Vagina (tissue), 2 donors: Measurements from ENCODE around the gene TMPRSS11D. TPM values are rescaled to one million over a fixed set of nuclear protein-coding genes. Genes with fewer than 3 reads are reported as not detected.

Experiments used
- DNase-seq, 2 donors: peaks; one replicate each; pipeline ENCODE4 v3.0.0-alpha.2; 2017; ENCODE audit errors: extremely low spot score in 2 of 2
- H3K27ac ChIP-seq: fragments of 200-600 bp; sonication (generic); one replicate; pipeline ENCODE4 v1.5.1; 2019
- H3K27me3 ChIP-seq: fragments of 200-600 bp; sonication (generic); one replicate; pipeline ENCODE4 v1.5.1; 2019
- H3K36me3 ChIP-seq, 2 donors: fragments of 200-600 bp; sonication (generic); one replicate each; pipeline ENCODE4 v1.5.1; 2017 to 2019
- H3K4me1 ChIP-seq: fragments of 200-600 bp; sonication (generic); one replicate; pipeline ENCODE4 v1.5.1; 2019
- H3K4me3 ChIP-seq, 2 donors: fragments of 200-600 bp; sonication (generic); 1 replicate in 1 of 2; 2 replicates in 1 of 2; pipeline ENCODE4 v1.5.1; 2016 to 2019
- H3K9me3 ChIP-seq: fragments of 200-600 bp; sonication (generic); one replicate; pipeline ENCODE4 v1.5.1; 2019
- CTCF ChIP-seq, 3 experiments: fragments of 450-650 bp in 2 of 3; fragments of 200-600 bp in 1 of 3; sonication (generic) in 1 of 3; IDR thresholded peaks; one replicate each; pipeline ENCODE4 v1.5.1; 2017 to 2019; ENCODE audit warnings: antibody characterized with exemption in 3 of 3, mild to moderate bottlenecking in 2 of 3, moderate library complexity in 2 of 3
- POLR2A ChIP-seq, 2 donors: fragments of 450-650 bp; IDR thresholded peaks; one replicate each; pipeline ENCODE4 v1.6.1; 2017; ENCODE audit warnings: antibody characterized with exemption in 2 of 2, mild to moderate bottlenecking in 2 of 2, moderate library complexity in 2 of 2
- POLR2AphosphoS5 ChIP-seq, 2 donors: sonication (generic); formaldehyde crosslinking; IDR thresholded peaks; one replicate each; pipeline ENCODE4 v1.9.0; 2017; ENCODE audit warnings: antibody characterized with exemption in 2 of 2, mild to moderate bottlenecking in 2 of 2, low read depth in 1 of 2; ENCODE audit not compliant: insufficient read depth in 1 of 2
- intact Hi-C: fragments of 100-400 bp; cut with DNase I; formaldehyde crosslinking; loops from one replicate; pipeline ENCODE4 v1.15.1; 2023
- total RNA-seq: library from RNA; depleted of rRNA; stranded (reverse); fragments of >200 nt; gene quantifications from one replicate; pipeline ENCODE4 v1.2.3, GENCODE V29; 2016

Gene TMPRSS11D
- total RNA-seq, 1 donor from 2014 or later = 72.4 TPM

- no peak for DNase-seq
- Histone ChIP-seq H3K27ac (no peak overlapping the region), H3K9me3 (no peaks in the 10 kb centered on the region), H3K4me1 (no peaks in the 10 kb centered on the region), H3K36me3 (no peaks in the 10 kb centered on the region), H3K4me3 (no peak overlapping the region), H3K27me3 (no peaks in the 10 kb centered on the region)
- TF ChIP-seq CTCF (IDR thresholded peaks at IDR 0.05) (no peak), POLR2A (IDR thresholded peaks at IDR 0.05) (no peak), POLR2AphosphoS5 (IDR thresholded peaks at IDR 0.05; ENCODE audit: insufficient read depth in 1 of 2, low read depth in 1 of 2) (no peak)
- intact Hi-C loops = no loop called here
Measured at GRCh38 chr4:67927251-67927650, 43.4 kb upstream of the TMPRSS11D start.

GRCh38 chr4:67926485-67926884 lies 42.7 kb upstream of the TMPRSS11D start:
- no peak overlapping the region for H3K4me3 ChIP-seq
- DNase-seq = no peak
- H3K27ac ChIP-seq = no peak overlapping the region
- H3K27me3 ChIP-seq = no peaks in the 10 kb centered on the region
- no peak for TF ChIP-seq CTCF (IDR thresholded peaks at IDR 0.05)
- TF ChIP-seq POLR2A (IDR thresholded peaks at IDR 0.05) = no peak
- H3K36me3 ChIP-seq = no peaks in the 10 kb centered on the region
- H3K4me1 ChIP-seq = no peaks in the 10 kb centered on the region
- H3K9me3 ChIP-seq = no peaks in the 10 kb centered on the region
- intact Hi-C loops = no loop called here

DNA sequence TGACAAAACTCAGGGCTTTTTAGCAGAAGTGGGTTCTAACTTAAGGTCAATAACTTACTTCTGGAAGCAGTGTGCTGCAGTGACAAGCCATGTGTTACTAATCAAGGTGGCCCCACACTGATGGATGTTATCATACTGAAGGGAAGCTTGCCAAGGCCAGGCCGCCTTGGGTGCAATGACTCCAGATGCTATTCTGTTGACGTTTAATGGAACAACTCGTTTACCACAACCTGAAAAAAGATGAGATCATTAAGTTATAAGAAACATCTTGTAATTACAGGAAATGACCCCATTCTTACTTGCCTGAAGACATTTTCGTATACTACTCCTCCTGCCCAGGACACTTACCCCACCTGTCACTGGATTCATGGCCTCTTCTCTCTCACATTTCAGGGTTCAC lies 38.9 kb upstream of the TMPRSS11D start:
- no peak overlapping the region for H3K27ac ChIP-seq
- no peaks in the 10 kb centered on the region for H3K9me3 ChIP-seq
- intact Hi-C loops = no loop called here
- H3K4me1 ChIP-seq = no peaks in the 10 kb centered on the region
- no peak for TF ChIP-seq CTCF (IDR thresholded peaks at IDR 0.05)
- TF ChIP-seq POLR2A (IDR thresholded peaks at IDR 0.05) = no peak
- no peak for TF ChIP-seq POLR2AphosphoS5 (IDR thresholded peaks at IDR 0.05; ENCODE audit: insufficient read depth in 1 of 2, low read depth in 1 of 2)
- no peaks in the 10 kb centered on the region for H3K36me3 ChIP-seq
- DNase-seq = no peak
- H3K4me3 ChIP-seq = no peak overlapping the region
- H3K27me3 ChIP-seq = no peaks in the 10 kb centered on the region

GRCh38 chr4:67918428-67918827 lies 34.6 kb upstream of the TMPRSS11D start:
- intact Hi-C loops = no loop called here
- Histone ChIP-seq H3K36me3 (no peaks in the 10 kb centered on the region), H3K27me3 (no peaks in the 10 kb centered on the region), H3K9me3 (no peaks in the 10 kb centered on the region), H3K27ac (no peak overlapping the region), H3K4me1 (no peaks in the 10 kb centered on the region), H3K4me3 (no peak overlapping the region)
- DNase-seq = no peak
- TF ChIP-seq CTCF (IDR thresholded peaks at IDR 0.05) (no peak), POLR2AphosphoS5 (IDR thresholded peaks at IDR 0.05; ENCODE audit: insufficient read depth in 1 of 2, low read depth in 1 of 2) (no peak), POLR2A (IDR thresholded peaks at IDR 0.05) (no peak)

DNA sequence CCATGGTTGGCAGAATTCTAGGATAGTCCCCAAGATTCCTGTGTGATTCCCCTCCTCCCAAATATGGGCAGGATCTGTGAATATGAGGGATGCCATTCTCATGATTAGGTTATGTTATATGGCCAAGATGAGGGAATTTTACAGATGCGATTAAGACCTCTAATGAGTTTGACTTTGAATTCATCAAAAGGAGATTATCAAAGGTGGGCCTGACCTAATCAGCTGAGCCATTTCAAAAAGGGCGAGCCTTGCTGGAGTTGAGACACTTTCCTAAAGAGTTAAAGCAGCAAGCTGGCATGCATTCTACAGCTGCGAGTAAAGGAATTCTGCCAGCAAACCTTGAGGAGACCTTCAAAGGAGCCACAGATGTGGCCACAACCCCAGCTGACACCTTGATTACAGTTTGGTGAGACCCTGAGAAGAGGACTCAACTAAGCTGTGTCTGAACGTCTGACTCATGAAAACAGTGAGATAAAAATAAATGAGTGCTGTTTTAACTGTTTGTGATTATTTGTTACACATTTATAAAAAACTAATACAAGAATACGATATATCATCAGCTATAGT lies 31.7 kb upstream of the TMPRSS11D start:
- no peaks in the 10 kb centered on the region for H3K9me3 ChIP-seq
- no peak for TF ChIP-seq CTCF (IDR thresholded peaks at IDR 0.05)
- no peak for TF ChIP-seq POLR2AphosphoS5 (IDR thresholded peaks at IDR 0.05; ENCODE audit: insufficient read depth in 1 of 2, low read depth in 1 of 2)
- no peak for TF ChIP-seq POLR2A (IDR thresholded peaks at IDR 0.05)
- no peaks in the 10 kb centered on the region for H3K36me3 ChIP-seq
- no peak for DNase-seq
- H3K4me1 ChIP-seq = no peaks in the 10 kb centered on the region
- H3K27me3 ChIP-seq = no peaks in the 10 kb centered on the region
- intact Hi-C loops = no loop called here
- H3K4me3 ChIP-seq = no peak overlapping the region
- no peak overlapping the region for H3K27ac ChIP-seq
